Calu3 (cell line): ENCODE data around the gene COMMD7. TPM values are rescaled to one million over a fixed set of nuclear protein-coding genes. Genes with fewer than 3 reads are reported as not detected.

Experiments
- BruUV-seq: library from RNA; stranded (reverse); fragments of 400-500 nt; replicated peaks from 2 replicates; lab custom pipeline; 2021; lab: Mats Ljungman, UMichigan
- CTCF ChIA-PET: fragments of 300-600 bp; sonication (Branson Sonifier 250); formaldehyde crosslinking; loops from one replicate; lab custom pipeline; 2022; ENCODE audit warnings: antibody characterized with exemption; lab: Charles Lee
- DNase-seq: peaks from one replicate; pipeline ENCODE4 v3.0.0; 2022
- H3K27ac Mint-ChIP-seq: one replicate; pipeline ENCODE4 v1.8.0; 2022; ENCODE audit warnings: mixed read lengths; ENCODE audit not compliant: unreplicated experiment
- H3K27me3 Mint-ChIP-seq: one replicate; pipeline ENCODE4 v1.8.0; 2022; ENCODE audit warnings: mixed read lengths; ENCODE audit not compliant: unreplicated experiment
- H3K36me3 Mint-ChIP-seq: one replicate; pipeline ENCODE4 v1.8.0; 2022; ENCODE audit warnings: mild to moderate bottlenecking, moderate library complexity, mixed read lengths; ENCODE audit not compliant: insufficient read depth, unreplicated experiment
- H3K4me1 Mint-ChIP-seq: one replicate; pipeline ENCODE4 v1.8.0; 2022; ENCODE audit warnings: mild to moderate bottlenecking, low read depth, mixed read lengths; ENCODE audit not compliant: unreplicated experiment
- H3K4me3 Mint-ChIP-seq: one replicate; pipeline ENCODE4 v1.8.0; 2022; ENCODE audit warnings: mild to moderate bottlenecking, low read depth, moderate library complexity, mixed read lengths; ENCODE audit not compliant: unreplicated experiment
- H3K9me3 Mint-ChIP-seq: one replicate; pipeline ENCODE4 v1.8.0; 2022; ENCODE audit warnings: low read depth, mixed read lengths; ENCODE audit not compliant: unreplicated experiment
- CTCF ChIP-seq: fragments of 200-600 bp; IDR thresholded peaks from one replicate; pipeline ENCODE4 v1.8.0; 2022; ENCODE audit warnings: antibody characterized with exemption; ENCODE audit not compliant: unreplicated experiment
- intact Hi-C: fragments of 100-400 bp; cut with micrococcal nuclease; formaldehyde crosslinking; loops from one replicate; pipeline ENCODE4 v1.10.0; 2022; ENCODE audit not compliant: unreplicated experiment
- total RNA-seq: library from RNA; stranded (reverse); gene quantifications from 2 replicates; pipeline ENCODE4 v1.2.3, GENCODE V29; 2022

COMMD7 gene
- total RNA-seq, 1 experiment from 2014 or later = 56.0 TPM

DNA sequence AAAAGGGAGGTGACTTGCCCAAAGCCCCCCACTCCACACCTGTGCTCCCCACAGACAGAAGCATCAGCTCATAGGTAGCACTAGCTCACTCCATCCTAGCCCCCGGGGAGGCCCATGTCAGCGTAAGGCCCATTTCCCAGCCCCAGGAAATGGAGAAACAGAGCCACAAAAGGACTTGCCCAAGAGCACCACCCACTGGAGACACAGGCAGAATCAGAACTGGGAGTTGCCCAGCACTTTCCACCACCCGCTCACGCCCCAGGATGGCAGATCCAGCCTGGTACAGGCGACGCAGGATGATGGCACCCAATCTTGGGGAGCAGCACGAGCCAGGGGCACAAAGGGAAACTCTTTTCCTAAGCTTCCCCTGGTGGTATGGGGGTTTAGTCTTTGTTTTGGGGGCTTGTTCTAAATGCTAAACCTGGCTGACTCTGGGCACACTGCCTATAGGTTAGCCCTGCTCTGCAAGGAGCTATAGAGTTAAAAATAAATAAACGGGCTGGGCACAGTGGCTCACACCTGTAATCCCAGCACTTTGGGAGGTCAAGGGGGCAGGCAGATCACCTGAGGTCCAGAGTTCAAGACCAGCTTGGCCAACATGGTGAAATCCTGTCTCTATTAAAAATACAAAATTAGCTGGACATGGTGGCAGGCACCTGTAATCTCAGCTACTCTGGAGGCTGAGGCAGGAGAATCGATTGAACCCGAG is 81.3 kb downstream of the COMMD7 start:
- DNase-seq = no peak
- H3K27me3 Mint-ChIP-seq = no peaks in the 10 kb centered on the region
- no peaks in the 10 kb centered on the region for H3K4me1 Mint-ChIP-seq
- no peak overlapping the region for H3K27ac Mint-ChIP-seq
- no peak for TF ChIP-seq CTCF
- no peak overlapping the region for H3K4me3 Mint-ChIP-seq
- peaks cover 5% of the 10 kb centered on the region for H3K9me3 Mint-ChIP-seq
- CTCF ChIA-PET = interaction anchor here (0.6 to 2.0 kb wide), 2 partner anchors 20 to 116 kb away, joined by 3 to 4 read pairs; no protein-coding TSS in a partner anchor
- intact Hi-C loops = no loop called here
- no peaks in the 10 kb centered on the region for H3K36me3 Mint-ChIP-seq
- BruUV-seq = no TSS peak

DNA sequence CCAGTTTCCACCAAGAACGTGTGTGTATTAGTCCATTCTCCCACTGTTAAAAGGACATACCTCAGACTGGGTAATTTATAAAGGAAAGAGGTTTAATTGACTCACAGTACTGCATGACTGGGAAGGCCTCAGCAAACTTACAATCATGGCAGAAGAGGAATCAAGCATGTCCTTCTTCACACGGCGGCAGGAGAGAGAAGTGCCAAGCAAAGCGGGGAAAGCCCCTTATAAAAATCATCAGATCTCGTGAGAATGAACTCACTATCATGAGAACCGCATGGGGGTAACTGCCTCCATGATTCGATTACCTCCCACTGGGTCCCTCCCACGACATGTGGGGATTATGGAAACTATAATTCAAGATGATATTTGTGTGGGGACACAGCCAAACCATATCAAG is 82.6 kb downstream of the COMMD7 start:
- no TSS peak for BruUV-seq
- no peaks in the 10 kb centered on the region for H3K4me1 Mint-ChIP-seq
- TF ChIP-seq CTCF = no peak
- intact Hi-C loops = no loop called here
- H3K9me3 Mint-ChIP-seq = peaks cover 5% of the 10 kb centered on the region
- DNase-seq = no peak
- H3K27ac Mint-ChIP-seq = no peak overlapping the region
- H3K36me3 Mint-ChIP-seq = no peaks in the 10 kb centered on the region
- CTCF ChIA-PET = no interaction called here
- H3K27me3 Mint-ChIP-seq = no peaks in the 10 kb centered on the region
- no peak overlapping the region for H3K4me3 Mint-ChIP-seq

GRCh38 chr20:32656827-32657226 is 86.4 kb downstream of the COMMD7 start:
- no peak overlapping the region for H3K4me3 Mint-ChIP-seq
- BruUV-seq = no TSS peak

GRCh38 chr20:32655903-32656512 is 87.3 kb downstream of the COMMD7 start:
- intact Hi-C loops = loop anchor here (10.0 kb wide), 1 partner anchor 701 kb away; the partner anchor contains the start of gene PDRG1
- no peak for DNase-seq
- H3K27ac Mint-ChIP-seq = no peak overlapping the region
- TF ChIP-seq CTCF = no peak
- no TSS peak for BruUV-seq
- no peaks in the 10 kb centered on the region for H3K36me3 Mint-ChIP-seq
- H3K27me3 Mint-ChIP-seq = peaks cover 28% of the 10 kb centered on the region
- peaks cover 8% of the 10 kb centered on the region for H3K4me1 Mint-ChIP-seq
- H3K9me3 Mint-ChIP-seq = peaks cover 5% of the 10 kb centered on the region
- CTCF ChIA-PET = interaction anchor here (0.7 kb wide), 1 partner anchor 134 kb away, joined by 3 read pairs; no protein-coding TSS in a partner anchor
- H3K4me3 Mint-ChIP-seq = no peak overlapping the region

More at GRCh38 chr20:32656827-32657226, 86.4 kb downstream of the COMMD7 start:
- Mint-ChIP-seq H3K4me1 (peaks cover 1% of the 10 kb centered on the region), H3K27ac (no peak overlapping the region), H3K9me3 (peaks cover 5% of the 10 kb centered on the region), H3K27me3 (peaks cover 20% of the 10 kb centered on the region), H3K36me3 (no peaks in the 10 kb centered on the region)
- DNase-seq = no peak
- intact Hi-C loops = loop anchor here (10.0 kb wide), 1 partner anchor 702 kb away; the partner anchor contains the start of gene PDRG1
- no peak for TF ChIP-seq CTCF
- CTCF ChIA-PET = no interaction called here
